ENCODE results near the gene OR9A2.
A peak's percentile ranks its signal among the peaks of the same experiment; 100 is the strongest.
"Not testable (repeated sequence)": the region's sequence is repeated elsewhere in the genome, so short reads cannot be mapped to it uniquely, and the experiment has no call there.

Gene OR9A2

GRCh38 chr7:143016996-143017395 lies 9.9 kb downstream of the OR9A2 start:
- DNase-seq: no peak

- DNase-seq: no peak
These were observed 10.9 kb downstream of the OR9A2 start for GRCh38 chr7:143015926-143016490.

- DNase-seq: no peak
These were observed 11.8 kb downstream of the OR9A2 start for GRCh38 chr7:143015084-143015483.

DNA sequence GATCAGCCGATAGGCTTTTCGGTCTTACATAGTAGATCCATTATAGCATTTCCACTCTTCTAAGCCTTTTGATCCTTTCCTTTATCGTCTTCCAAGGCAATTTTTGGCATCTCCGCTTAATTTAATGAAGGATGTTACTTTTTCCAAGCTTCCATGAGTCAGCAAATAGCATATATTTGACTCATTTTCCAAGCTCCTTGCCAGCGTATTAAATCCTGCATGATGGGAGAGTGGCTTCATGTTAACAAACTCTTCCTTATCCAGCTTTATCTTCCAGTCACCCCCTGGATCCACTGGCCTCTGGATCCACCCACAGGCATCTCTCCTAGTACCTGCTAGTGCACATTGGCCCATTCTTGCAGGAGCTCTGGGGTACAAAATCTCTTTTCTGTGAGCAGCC lies 13.0 kb downstream of the OR9A2 start:
- DNase-seq: no peak

DNA sequence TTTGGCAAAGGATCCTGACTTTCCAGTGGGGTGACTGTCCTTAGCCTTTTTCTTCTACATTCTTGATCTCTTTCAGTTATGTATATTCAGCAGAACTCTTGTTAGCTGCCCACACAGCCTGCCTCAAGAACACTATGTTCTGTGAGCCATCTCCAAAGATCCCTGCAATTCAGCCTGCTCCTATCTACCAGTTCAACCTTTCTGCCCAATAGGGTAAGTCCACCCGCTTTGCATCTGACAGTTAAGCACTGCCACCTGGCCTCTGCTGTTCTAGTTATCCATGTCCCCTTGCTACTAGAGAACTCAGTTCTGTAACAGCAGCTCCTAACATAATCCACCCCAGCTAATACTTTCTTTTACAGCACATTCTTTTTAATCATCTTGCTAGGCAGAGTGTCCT lies 13.5 kb downstream of the OR9A2 start:
- no peak for DNase-seq

DNA sequence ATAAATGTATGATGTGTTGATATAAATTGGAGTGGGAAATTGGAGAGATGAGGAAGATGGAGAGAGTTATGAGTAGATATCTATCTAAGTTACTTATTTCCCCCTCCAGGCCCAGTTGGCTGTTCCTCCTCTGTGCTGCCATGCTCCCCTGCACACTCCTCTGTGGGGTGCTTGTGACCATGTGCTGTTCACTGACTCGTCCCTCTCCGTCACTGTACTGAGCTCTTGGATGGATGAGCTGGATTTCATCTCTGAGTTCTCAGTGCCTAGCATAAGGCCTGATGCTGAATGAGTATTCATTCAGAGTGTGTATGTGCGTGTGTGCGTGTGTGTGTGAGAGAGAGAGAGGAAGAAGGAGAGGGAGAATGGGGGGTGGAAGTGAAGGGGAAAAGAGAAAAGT lies 14.5 kb downstream of the OR9A2 start:
- DNase-seq: no peak

DNA sequence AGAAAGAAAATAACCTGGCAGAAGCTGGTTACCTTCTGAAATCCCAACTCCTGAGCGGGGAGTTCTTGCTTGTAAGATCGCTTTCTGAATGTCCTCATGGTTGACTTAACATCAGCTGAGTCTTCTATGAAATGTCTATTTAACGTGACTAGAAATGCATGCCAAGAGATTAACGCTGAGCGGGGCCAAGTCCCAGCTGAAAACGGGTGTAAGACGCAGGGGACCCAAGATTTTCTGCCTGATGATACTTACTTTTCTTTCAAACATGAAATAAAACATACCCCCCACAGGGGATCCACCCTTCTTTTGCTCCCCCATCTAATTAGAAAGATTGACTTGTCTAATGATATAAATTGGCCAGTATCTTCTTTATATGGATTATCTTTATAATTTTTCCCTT lies 14.9 kb downstream of the OR9A2 start:
- no peak for DNase-seq

DNA sequence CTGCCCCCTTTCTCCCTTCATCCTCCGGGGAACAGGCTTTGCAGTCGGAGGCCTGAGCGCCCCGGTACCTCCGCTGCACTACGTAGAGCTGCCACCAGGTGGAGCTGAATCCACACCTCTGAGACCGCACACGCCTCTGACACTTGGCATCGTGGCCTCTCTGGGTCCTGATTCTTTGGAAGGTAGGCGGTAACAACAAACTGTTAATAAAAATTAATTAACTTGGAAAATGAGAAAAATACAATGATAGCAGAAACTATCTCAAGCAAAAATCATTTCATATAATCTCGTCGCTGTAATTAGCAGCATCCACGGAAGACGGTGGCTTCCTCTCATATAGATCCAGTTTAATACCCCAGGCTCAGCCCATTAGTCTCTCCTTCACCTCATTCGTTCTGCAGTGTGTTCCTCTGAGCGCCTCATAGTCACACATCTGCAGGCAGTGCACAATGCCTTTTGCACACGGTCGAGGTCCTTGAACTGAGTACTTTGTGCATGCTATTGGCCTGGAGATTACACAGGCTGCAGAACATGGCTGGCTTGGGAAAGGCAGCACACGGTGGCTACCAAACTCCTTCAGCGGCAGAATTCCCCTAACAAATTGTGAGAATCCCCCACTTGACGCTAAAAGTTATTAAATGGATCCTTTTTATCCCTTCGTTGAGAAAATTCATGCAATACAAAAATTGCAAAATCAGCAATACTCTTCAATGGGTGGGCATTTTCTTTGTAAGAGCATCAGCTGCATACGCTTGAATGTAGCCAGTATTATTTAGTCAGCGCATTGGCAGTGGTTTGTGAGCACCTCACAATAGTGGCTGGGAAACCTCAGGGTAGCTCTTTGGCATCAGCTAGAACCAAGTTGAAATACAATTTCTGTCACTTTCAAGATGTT lies 18.7 kb downstream of the OR9A2 start:
- peak; percentile 86 for DNase-seq

GRCh38 chr7:143005632-143006260 lies 21.2 kb downstream of the OR9A2 start:
- DNase-seq: no peak

DNA sequence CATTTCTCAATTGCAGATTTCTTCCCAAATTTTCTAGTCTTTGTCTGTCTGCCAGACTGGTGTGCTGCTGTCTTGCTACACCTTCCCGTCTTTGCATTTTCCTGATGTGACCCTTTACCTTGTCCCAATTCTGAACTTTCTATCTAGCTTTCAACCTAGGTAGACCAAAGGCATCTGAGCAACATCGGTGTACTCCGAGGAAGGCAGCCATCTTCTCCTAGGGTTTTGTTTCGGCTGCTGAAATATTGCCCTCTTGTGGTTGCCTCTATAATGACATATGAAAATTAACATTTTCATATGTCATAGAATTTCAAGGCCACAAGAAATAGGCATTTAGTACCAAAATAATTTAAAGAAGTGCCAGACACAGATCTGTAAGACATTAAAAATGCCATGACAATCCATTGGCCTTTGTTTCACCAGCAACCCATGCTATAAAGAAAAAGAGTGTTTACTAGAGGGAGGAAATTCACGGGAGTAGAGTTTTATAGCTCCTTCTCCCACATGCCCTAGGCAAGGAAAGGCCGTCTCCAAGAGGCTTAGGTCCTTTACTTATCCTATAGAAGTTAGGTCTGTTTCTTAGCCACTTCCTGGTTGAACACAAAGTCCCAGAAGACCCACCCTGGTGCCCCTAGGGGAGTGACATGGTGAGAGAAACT lies 23.4 kb downstream of the OR9A2 start:
- peak; percentile 48 for DNase-seq

DNA sequence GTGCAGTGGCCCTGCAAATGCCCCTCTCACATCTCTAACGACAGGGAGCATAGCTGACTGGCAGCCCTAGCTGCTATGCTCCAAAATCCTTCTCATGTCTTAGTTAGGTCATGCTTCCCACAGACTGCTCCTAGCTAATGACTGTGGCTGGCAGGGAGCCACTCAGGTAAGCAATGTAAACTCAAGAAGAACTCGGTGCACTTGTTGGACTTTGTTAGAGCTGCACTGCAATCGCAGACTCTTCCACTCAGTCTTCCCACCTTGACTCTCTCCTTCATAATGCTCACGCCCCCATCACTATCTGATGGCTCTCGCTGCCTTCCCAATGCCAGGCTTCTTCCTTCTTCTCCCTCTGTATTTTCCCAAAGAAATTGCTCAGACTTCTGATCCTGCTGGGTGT lies 24.0 kb downstream of the OR9A2 start:
- DNase-seq: no peak

- no peak for DNase-seq
These were observed 24.8 kb downstream of the OR9A2 start for GRCh38 chr7:143002106-143002505.

DNA sequence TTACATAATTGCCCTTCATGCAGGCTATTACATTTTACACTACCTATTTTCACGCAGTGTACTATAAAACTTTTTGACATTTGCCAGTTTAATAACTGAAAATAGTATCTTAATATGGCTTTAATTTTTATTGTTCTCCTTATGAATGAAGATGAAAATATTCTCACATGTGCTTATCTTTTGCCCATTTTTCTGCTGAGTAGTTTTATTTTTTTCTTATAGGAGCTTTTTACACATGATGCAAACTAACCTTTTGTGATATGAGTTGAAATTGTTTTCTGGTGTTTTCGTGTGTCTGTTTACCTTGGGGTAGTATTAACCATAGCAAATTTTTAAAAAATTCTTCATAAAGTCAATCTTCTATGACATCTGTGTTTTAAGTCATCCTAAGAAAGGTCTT lies 26.3 kb downstream of the OR9A2 start:
- DNase-seq: no peak

GRCh38 chr7:142999793-143000192 lies 27.1 kb downstream of the OR9A2 start:
- no peak for DNase-seq

DNA sequence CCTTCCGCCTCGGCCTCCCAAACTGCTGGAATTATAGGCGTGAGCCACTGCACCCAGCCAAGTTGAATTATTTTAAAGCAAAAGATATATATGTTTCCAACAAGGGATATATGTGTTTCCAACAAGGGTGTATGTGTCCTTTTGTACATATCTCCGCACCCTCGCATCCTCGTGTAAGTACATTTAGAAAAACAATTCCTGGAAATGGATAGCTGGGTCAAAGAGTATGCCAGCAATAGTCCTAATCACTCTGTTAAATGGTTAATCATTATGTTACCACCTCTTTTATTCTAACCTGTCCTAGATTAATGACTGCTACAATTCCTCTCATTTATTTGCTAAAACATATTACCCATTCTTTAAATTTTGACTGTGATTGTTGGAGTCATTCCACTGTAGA lies 28.0 kb downstream of the OR9A2 start:
- DNase-seq: no peak

DNA sequence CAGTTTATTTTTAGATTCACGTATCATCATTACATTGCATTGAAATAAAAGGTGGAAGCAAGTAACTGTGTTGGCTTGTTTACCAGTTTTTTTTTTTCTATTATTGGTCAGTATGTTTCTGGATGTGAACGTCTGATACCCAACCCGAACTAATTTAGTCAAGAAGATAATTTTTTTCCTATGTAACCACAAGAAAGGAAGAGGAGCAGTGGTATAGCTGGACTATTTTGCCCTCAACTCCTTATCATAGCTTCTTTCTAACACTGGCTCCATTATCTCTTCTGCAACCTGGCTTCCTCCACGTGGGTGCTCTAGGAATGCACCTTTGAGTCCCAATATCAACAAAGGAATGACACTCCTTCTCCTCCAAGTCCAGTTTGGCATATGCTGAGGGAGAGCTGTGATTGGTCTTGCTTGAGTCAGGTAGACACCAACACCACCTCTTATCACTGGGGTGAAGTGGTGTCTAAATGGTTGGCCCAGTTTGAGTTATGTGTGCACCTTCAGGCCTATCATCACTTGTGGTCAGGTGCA lies 29.4 kb downstream of the OR9A2 start:
- DNase-seq: no peak

DNA sequence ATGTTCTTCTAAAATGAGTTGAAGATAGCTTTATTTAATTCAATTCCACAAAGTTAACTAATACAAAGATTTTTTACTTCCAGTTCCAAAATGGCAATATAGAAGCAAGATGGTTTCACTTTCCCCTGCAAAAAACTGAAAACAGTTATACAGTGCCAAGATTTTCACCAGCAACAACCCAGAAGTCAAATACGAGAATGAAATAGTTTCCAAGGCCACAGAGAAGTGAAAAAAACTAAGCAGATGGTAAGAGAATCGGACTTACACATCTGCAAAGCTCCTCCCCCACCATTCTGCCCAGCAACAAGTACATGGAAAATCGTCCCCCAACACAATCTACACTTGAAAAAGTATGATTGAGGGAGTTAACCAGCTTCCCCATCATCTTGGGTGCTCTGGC lies 34.5 kb downstream of the OR9A2 start:
- no peak for DNase-seq

DNA sequence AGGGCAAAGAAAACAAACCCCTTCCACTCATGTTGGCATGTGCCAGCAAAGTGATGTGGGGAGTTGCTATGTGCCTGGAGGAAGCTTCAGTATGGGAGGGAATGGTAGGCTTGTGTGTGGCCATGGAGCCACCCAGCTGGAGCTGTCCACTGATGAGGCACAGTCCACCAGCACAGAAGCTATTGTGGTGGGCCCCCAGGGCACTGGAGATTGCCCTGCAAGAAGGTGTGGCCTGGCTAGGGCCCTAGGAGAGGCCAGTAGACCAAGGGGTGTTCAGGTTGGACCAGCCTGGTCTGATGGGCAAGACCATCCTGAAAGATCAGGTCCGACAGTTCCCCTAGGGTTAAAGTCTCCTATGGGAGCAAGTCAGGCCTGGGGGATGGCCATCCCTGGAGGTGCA lies 42.6 kb downstream of the OR9A2 start:
- DNase-seq: no peak

DNA sequence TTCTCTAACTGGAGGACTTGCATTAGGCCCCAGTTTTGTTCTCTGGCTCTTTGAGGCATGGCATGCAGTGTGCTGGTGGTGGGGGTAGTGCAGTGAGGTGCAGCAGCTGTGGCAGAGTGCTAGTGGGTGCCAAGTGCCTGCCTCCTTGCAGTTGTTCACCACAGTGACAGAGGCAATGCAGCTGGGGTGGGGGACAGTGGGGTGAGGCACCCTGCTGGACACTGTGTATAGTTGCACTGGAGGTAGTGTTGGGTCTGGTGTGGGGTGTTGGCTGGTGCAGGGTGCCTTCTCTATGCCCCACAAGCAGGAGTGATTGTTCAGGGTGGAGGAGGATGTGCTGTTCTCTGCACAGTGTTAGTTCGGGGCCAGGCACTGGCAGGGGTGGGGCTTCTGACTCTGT lies 43.1 kb downstream of the OR9A2 start:
- no peak for DNase-seq

GRCh38 chr7:142978402-142978801 lies 48.5 kb downstream of the OR9A2 start:
- DNase-seq: not testable (repeated sequence)
